HepG2 (cell line): ENCODE results near the gene NACC2. TPM values are rescaled to one million over a fixed set of nuclear protein-coding genes. Genes with fewer than 3 reads are reported as not detected.

Source experiments
- ATAD3A ChIP-seq: sonication (generic); formaldehyde crosslinking; IDR thresholded peaks from 2 replicates; pipeline ENCODE4 v1.4.0; 2020; ENCODE audit warnings: missing genetic modification reagents
- HIC2 ChIP-seq: sonication (generic); formaldehyde crosslinking; IDR thresholded peaks from 2 replicates; pipeline ENCODE4 v1.9.0; 2022; ENCODE audit warnings: low read depth, missing genetic modification reagents
- MXI1 ChIP-seq: IDR thresholded peaks from 3 replicates; pipeline ENCODE4 v1.6.1; 2012; ENCODE audit warnings: low read depth, low read length, inconsistent platforms, borderline replicate concordance
- NR2F6 ChIP-seq, 2 experiments: IDR thresholded peaks; 2 replicates each; pipeline ENCODE4 v1.6.1; 2016; ENCODE audit warnings: antibody characterized with exemption in 1 of 2, mild to moderate bottlenecking in 1 of 2
- SNAPC5 ChIP-seq: sonication (generic); formaldehyde crosslinking; IDR thresholded peaks from 2 replicates; pipeline ENCODE4 v1.8.1; 2023; ENCODE audit warnings: mild to moderate bottlenecking, missing genetic modification reagents, borderline replicate concordance
- ZFP36L2 ChIP-seq: sonication (generic); formaldehyde crosslinking; IDR thresholded peaks from 2 replicates; pipeline ENCODE4 v1.4.0; 2020; ENCODE audit warnings: missing genetic modification reagents
- ZNF407 ChIP-seq: sonication (generic); formaldehyde crosslinking; IDR thresholded peaks from one replicate; pipeline ENCODE4 v1.5.1; 2020; ENCODE audit warnings: mild to moderate bottlenecking, missing genetic modification reagents; ENCODE audit errors: not compliant biosample characterization
- ZNF768 ChIP-seq: sonication (generic); formaldehyde crosslinking; IDR thresholded peaks from 2 replicates; pipeline ENCODE4 v1.4.0; 2020; ENCODE audit warnings: missing genetic modification reagents
- ZXDC ChIP-seq: sonication (generic); formaldehyde crosslinking; IDR thresholded peaks from 2 replicates; pipeline ENCODE4 v1.5.0; 2020; ENCODE audit warnings: mild to moderate bottlenecking, missing genetic modification reagents
- polyA plus RNA-seq, 8 experiments: library from polyadenylated mRNA; depleted of rRNA in 3 of 8; stranded (reverse) in 7 of 8; unstranded in 1 of 8; fragments of >200 nt; fragmentation: Illumina TruSeq in 4 of 8; extraction: Trizol in 4 of 8; gene quantifications; 2 replicates each; pipeline versions ENCODE4 v1.2.1 to v1.2.3, GENCODE V29; 2011 to 2016; ENCODE audit warnings: low read depth in 4 of 8, missing spikeins in 1 of 8, mixed read lengths in 1 of 8; ENCODE audit not compliant: insufficient read depth in 1 of 8
- total RNA-seq, 5 experiments: library from RNA; depleted of rRNA; stranded (reverse); fragments of >200 nt; fragmentation: Illumina TruSeq; extraction: Trizol; gene quantifications; 2 replicates each; pipeline ENCODE4 v1.2.3, GENCODE V29; 2016; ENCODE audit warnings: low read depth in 1 of 5
- TF ChIP-seq, protein P1 (sequence below): sonication (generic); formaldehyde crosslinking; IDR thresholded peaks from 2 replicates; pipeline ENCODE4 v1.4.0; 2020; ENCODE audit warnings: mild to moderate bottlenecking, missing genetic modification reagents
- TF ChIP-seq, protein P2 (sequence below): sonication (generic); formaldehyde crosslinking; IDR thresholded peaks from 2 replicates; pipeline ENCODE4 v1.5.1; 2020; ENCODE audit warnings: missing genetic modification reagents, mild to moderate bottlenecking, borderline replicate concordance

The NACC2 gene
- total and polyA plus RNA-seq, 2 of the 13 experiments (the other 11 are each of a cell fraction or from before 2014, with no cell fraction given): 5.9 to 12.3 TPM

DNA sequence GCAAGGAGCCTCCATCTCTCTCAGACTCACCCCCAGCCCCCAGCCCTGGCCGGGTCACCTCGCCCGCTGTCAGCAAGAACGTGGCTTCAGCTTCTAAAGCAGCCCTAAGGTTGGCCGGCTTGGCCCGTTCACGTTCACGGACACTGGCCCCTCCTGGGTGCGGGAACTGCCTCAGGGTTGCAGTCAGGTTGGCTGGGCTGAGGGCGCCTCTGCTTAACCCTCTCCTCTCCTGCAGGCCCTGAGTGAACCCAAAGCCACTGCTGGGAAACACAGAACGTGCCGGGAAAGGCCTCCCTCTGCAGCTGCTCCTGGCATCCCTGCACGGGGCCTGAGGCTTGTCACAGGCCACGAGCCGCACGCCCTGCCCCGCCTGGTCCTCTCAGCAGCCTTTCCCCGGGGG lies 93.9 kb downstream of the NACC2 start (continued):
- TF ChIP-seq ZNF407 (CRISPR knock-in tag) (peak; percentile 27), SNAPC5 (CRISPR knock-in tag) (no peak), HIC2 (CRISPR knock-in tag) (0 out of 2 replicates have a peak, but pooled peaks have one; percentile 45), ZFP36L2 (no peak), MXI1 (no peak), NR2F6 (IDR thresholded peaks at IDR 0.05) (no peak), NR2F6 (CRISPR knock-in tag; IDR thresholded peaks at IDR 0.05) (0 out of 2 replicates have a peak, but pooled peaks have one; percentile 26), ATAD3A (CRISPR knock-in tag) (no peak), ZXDC (CRISPR knock-in tag) (no peak), ZNF768 (CRISPR knock-in tag) (peak; percentile 31; the same call in 1 of the 2 replicates)
- TF ChIP-seq, protein P1, sequence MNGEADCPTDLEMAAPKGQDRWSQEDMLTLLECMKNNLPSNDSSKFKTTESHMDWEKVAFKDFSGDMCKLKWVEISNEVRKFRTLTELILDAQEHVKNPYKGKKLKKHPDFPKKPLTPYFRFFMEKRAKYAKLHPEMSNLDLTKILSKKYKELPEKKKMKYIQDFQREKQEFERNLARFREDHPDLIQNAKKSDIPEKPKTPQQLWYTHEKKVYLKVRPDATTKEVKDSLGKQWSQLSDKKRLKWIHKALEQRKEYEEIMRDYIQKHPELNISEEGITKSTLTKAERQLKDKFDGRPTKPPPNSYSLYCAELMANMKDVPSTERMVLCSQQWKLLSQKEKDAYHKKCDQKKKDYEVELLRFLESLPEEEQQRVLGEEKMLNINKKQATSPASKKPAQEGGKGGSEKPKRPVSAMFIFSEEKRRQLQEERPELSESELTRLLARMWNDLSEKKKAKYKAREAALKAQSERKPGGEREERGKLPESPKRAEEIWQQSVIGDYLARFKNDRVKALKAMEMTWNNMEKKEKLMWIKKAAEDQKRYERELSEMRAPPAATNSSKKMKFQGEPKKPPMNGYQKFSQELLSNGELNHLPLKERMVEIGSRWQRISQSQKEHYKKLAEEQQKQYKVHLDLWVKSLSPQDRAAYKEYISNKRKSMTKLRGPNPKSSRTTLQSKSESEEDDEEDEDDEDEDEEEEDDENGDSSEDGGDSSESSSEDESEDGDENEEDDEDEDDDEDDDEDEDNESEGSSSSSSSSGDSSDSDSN (CRISPR knock-in tag): peak; percentile 58
- TF ChIP-seq, protein P2, sequence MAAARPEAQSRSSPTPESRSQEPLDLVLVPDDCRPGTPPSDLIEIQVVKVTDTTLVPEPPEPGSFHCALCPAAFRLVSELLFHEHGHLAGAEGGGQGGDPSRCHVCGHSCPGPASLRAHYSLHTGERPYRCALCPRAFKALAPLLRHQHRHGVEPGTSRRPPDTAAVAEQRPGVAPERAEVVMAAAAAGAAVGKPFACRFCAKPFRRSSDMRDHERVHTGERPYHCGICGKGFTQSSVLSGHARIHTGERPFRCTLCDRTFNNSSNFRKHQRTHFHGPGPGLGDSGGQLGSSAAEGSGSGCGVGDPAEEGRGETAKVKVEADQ (CRISPR knock-in tag): no peak
